GM12892 (cell line): Measurements from ENCODE around the gene SEC14L3.

ENCODE experiments used
- POLR2A ChIP-seq: IDR thresholded peaks from 2 replicates; pipeline ENCODE4 v1.6.1; 2011; ENCODE audit warnings: low read depth, low read length, control low read depth
- POLR2AphosphoS5 ChIP-seq: IDR thresholded peaks from 2 replicates; pipeline ENCODE4 v1.6.1; 2011; ENCODE audit warnings: low read depth, low read length, control low read depth

- TF ChIP-seq POLR2AphosphoS5 (no peak), POLR2A (no peak)
Measured at GRCh38 chr22:30416837-30417236, 55.0 kb downstream of the SEC14L3 start.
